ENCODE results near the gene CERS3. TPM values are rescaled to one million over a fixed set of nuclear protein-coding genes. Genes with fewer than 3 reads are reported as not detected.

CERS3 gene
- total and polyA plus RNA-seq, 2 of the 4 experiments (the other 2 are of a cell fraction), result not detected

DNA sequence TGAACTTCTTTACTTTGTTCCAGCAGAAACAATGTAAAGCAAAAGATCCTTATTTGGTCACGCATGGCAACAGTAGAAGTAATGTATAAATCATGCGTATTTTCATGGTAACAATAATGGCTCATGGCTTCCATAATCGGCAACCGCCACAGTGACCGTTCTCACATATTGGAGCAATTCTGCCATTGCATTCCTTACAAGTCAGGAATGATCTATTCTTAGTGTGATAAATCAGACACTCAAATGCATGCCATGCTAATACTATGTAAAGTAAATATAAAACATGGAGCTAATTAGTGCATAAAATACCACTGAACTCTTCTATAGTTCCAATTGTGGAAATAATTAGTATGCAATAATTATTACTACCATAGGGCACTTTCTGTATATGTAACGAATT, 13.5 kb upstream of the CERS3 start:
- Histone ChIP-seq H3K4me1 (ENCODE audit: control insufficient read depth, insufficient read depth, low read length) (no peaks in the 10 kb centered on the region), H3K56ac (ENCODE audit: extremely low read depth, insufficient read depth, low read length) (no peak overlapping the region), H2AK5ac (ENCODE audit: low read depth, low read length) (no peak overlapping the region), H3K36me3 (ENCODE audit: control insufficient read depth, insufficient read depth, low read length) (no peaks in the 10 kb centered on the region), H2AFZ (replicated peaks; ENCODE audit: low read length, poor library complexity) (no peak overlapping the region), H2BK120ac (ENCODE audit: low read depth, low read length) (no peak overlapping the region), H3K4me2 (ENCODE audit: low read depth, low read length) (no peak overlapping the region), H3K4ac (ENCODE audit: low read depth, low read length) (no peak overlapping the region), H3K27ac (ENCODE audit: insufficient read depth, low read length) (no peak overlapping the region), H3K4me3 (ENCODE audit: insufficient read depth, low read depth, low read length) (no peak overlapping the region), H2BK15ac (ENCODE audit: low read depth, low read length) (no peak overlapping the region), H4K20me1 (ENCODE audit: insufficient read depth, low read length) (no peaks in the 10 kb centered on the region), H3K18ac (ENCODE audit: low read depth, low read length) (no peak overlapping the region), H2AK9ac (replicated peaks; ENCODE audit: low read depth, low read length, poor library complexity) (no peak overlapping the region), H3K79me1 (ENCODE audit: low read depth in 1 of 2, low read length in 2 of 2) (no peaks in the 10 kb centered on the region), H4K5ac (ENCODE audit: low read depth, low read length) (no peak overlapping the region), H2BK5ac (ENCODE audit: low read depth, low read length, poor library complexity, severe bottlenecking) (no peak overlapping the region), H3K9me1 (ENCODE audit: insufficient read depth, low read length) (no peaks in the 10 kb centered on the region), H3K14ac (replicated peaks; ENCODE audit: low read depth, low read length) (no peak overlapping the region), H4K8ac (ENCODE audit: low read depth in 2 of 2, low read length in 2 of 2) (no peak overlapping the region), H3K9ac (ENCODE audit: low read depth, low read length) (no peak overlapping the region), H3K23ac (ENCODE audit: low read depth, low read length) (no peak overlapping the region), H4K91ac (ENCODE audit: insufficient read depth, low read depth, low read length) (no peak overlapping the region), H3K9me3 (ENCODE audit: control insufficient read depth, insufficient read depth, low read length) (0 out of 2 replicates have a peak, but pooled peaks cover 3% of the 10 kb centered on the region), H2BK20ac (ENCODE audit: low read depth, low read length) (no peak overlapping the region), H3K27me3 (ENCODE audit: control insufficient read depth, insufficient read depth, low read length) (no peaks in the 10 kb centered on the region)
- POLR2A ChIA-PET (ENCODE audit: unreplicated experiment), result no interaction called here
- CTCF ChIA-PET, result no interaction called here
- intact Hi-C loops (cut with micrococcal nuclease), result no loop called here
- DNase-seq (no peak), ATAC-seq (ENCODE audit: low read depth) (no peak)
- BruUV-seq (replicated peaks), result no TSS peak
- no CpG with 5 or more reads among the region's 6 CpGs for WGBS, 2 experiments (ENCODE audit: extremely low coverage in 2 of 2, insufficient read length in 1 of 2)
- TF ChIP-seq FOS (IDR thresholded peaks at IDR 0.05; ENCODE audit: low read depth, low read length) (no peak), NFE2L2 (IDR thresholded peaks at IDR 0.05; ENCODE audit: low read depth, low read length) (no peak), SMC3 (IDR thresholded peaks at IDR 0.05; ENCODE audit: low read depth, low read length) (no peak), RCOR1 (IDR thresholded peaks at IDR 0.05; ENCODE audit: insufficient replicate concordance, low read length) (no peak), CHD1 (IDR thresholded peaks at IDR 0.05; ENCODE audit: low read depth, low read length) (no peak), RFX5 (IDR thresholded peaks at IDR 0.05; ENCODE audit: low read depth, low read length) (no peak), RAD21 (IDR thresholded peaks at IDR 0.05; ENCODE audit: low read length) (no peak), MXI1 (IDR thresholded peaks at IDR 0.05; ENCODE audit: borderline replicate concordance, low read depth, low read length) (no peak), POLR2A (IDR thresholded peaks at IDR 0.05; ENCODE audit: low read depth, low read length) (no peak), MAFK (IDR thresholded peaks at IDR 0.05; ENCODE audit: low read depth, low read length) (no peak), CEBPB (IDR thresholded peaks at IDR 0.05; ENCODE audit: low read depth, low read length) (no peak), BHLHE40 (IDR thresholded peaks at IDR 0.05; ENCODE audit: low read depth, low read length) (no peak), MAZ (IDR thresholded peaks at IDR 0.05; ENCODE audit: borderline replicate concordance, low read depth, low read length) (no peak)
- TF ChIP-seq, protein P1, sequence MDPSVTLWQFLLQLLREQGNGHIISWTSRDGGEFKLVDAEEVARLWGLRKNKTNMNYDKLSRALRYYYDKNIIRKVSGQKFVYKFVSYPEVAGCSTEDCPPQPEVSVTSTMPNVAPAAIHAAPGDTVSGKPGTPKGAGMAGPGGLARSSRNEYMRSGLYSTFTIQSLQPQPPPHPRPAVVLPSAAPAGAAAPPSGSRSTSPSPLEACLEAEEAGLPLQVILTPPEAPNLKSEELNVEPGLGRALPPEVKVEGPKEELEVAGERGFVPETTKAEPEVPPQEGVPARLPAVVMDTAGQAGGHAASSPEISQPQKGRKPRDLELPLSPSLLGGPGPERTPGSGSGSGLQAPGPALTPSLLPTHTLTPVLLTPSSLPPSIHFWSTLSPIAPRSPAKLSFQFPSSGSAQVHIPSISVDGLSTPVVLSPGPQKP (IDR thresholded peaks at IDR 0.05; ENCODE audit: borderline replicate concordance, low read depth, low read length), result no peak
- TF ChIP-seq, protein P2, sequence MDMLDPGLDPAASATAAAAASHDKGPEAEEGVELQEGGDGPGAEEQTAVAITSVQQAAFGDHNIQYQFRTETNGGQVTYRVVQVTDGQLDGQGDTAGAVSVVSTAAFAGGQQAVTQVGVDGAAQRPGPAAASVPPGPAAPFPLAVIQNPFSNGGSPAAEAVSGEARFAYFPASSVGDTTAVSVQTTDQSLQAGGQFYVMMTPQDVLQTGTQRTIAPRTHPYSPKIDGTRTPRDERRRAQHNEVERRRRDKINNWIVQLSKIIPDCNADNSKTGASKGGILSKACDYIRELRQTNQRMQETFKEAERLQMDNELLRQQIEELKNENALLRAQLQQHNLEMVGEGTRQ (IDR thresholded peaks at IDR 0.05; ENCODE audit: low read depth, low read length), result no peak
- TF ChIP-seq, protein P3, sequence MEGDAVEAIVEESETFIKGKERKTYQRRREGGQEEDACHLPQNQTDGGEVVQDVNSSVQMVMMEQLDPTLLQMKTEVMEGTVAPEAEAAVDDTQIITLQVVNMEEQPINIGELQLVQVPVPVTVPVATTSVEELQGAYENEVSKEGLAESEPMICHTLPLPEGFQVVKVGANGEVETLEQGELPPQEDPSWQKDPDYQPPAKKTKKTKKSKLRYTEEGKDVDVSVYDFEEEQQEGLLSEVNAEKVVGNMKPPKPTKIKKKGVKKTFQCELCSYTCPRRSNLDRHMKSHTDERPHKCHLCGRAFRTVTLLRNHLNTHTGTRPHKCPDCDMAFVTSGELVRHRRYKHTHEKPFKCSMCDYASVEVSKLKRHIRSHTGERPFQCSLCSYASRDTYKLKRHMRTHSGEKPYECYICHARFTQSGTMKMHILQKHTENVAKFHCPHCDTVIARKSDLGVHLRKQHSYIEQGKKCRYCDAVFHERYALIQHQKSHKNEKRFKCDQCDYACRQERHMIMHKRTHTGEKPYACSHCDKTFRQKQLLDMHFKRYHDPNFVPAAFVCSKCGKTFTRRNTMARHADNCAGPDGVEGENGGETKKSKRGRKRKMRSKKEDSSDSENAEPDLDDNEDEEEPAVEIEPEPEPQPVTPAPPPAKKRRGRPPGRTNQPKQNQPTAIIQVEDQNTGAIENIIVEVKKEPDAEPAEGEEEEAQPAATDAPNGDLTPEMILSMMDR (conservative IDR thresholded peaks at IDR 0.05; ENCODE audit: low read depth, low read length), result no peak
- in situ Hi-C loops (cut with MboI; ENCODE audit: low sequenced_read_pairs), result no loop called here
- dilution Hi-C loops (cut with HindIII; ENCODE audit: low sequenced_read_pairs, unreplicated experiment), result no loop called here
